ENCODE measurements around the gene CTDSPL.

Gene CTDSPL

DNA sequence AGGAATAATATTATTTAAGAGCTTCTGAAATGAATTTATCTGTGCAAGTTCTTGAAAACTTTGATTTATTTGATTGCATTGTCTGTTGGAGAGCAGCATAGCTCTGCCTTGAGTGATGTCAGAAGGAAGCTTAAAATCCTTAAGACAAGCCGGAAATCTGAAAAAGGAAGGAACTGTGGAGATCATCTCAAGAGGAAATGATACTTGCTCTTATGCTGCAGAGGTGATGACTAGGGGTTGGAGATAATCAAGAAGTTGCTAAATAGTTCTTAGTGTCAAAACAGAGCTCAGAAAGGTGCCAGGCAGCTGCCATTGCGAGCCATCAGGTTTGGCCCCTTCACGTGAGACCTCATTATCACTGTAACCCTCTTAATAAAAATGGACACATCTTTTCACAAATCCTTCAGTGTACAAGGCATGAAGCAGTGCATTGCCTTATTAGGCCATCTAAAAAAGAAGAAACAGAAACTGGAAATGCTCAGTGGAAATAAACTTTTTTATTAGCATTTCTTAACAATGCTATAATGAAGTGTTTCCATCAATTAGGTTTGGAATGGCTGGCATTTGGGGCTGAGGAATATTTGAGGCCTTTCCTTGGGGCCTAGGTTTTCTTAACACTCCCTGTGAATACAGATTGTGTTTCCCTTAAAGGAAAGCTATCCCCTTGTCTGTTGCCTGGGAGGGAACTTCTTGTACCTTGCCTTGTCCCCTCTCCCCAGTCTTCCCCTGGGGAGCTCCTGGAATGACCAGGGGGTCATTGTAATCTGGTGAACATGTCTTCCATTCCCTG lies 94.4 kb downstream of the CTDSPL start:
- TF ChIP-seq POLR2AphosphoS5 (IDR thresholded peaks at IDR 0.05; ENCODE audit: low read depth) (no peak), SPI1 (IDR thresholded peaks at IDR 0.05; ENCODE audit: borderline replicate concordance, low read depth) (peak; percentile 4; the same call in 1 of the 2 replicates)
- Histone ChIP-seq H3K4me3 (replicated peaks; ENCODE audit: insufficient read depth, low read length) (no peak overlapping the region), H3K27me3 (ENCODE audit: insufficient read depth, poor library complexity, severe bottlenecking) (no peaks in the 10 kb centered on the region), H3K27ac (replicated peaks) (no peak overlapping the region)
- DNase-seq (ENCODE audit: low read depth in 1 of 2, low spot score in 1 of 2): no peak

DNA sequence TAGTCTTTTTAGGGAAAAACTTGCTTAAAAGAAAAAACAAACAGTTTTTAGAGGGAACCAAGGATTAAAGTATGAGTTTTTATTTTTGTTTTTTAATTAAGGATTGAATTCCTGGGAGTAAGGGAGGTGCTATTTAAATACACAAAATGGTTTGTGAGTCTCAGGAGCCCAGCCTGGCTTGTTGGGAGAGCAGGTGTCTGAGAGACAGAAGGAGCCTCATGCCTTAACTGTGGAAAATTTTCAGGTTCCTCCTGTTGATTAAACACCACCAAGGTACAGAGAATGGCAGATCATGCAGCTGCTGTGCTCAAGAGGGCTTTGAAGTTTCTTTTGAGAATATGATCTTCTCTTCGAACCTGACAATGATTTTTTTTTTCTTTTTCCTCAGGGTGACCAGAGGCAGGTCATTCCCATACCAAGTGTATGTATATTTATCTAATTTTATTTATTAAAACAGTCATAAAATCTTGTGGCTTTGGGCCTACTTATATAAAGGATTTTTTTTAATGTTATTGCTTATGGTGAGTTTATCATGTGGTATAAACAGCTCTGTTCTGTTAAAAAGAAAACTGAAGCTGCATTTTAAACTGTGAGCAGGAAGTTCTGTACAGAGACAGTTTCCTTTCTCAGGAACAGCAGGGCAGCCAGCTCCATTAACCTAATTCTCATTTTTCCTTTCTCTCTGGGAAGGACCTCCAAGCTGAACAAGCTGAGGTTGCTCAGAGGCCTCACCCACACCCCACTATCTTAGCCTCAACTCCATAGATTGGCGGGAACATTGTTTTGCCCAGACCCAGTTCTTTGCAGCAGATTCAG lies 95.3 kb downstream of the CTDSPL start:
- TF ChIP-seq SPI1 (IDR thresholded peaks at IDR 0.05; ENCODE audit: borderline replicate concordance, low read depth) (no peak), POLR2AphosphoS5 (IDR thresholded peaks at IDR 0.05; ENCODE audit: low read depth) (no peak), GABPA (IDR thresholded peaks at IDR 0.05; ENCODE audit: low read depth) (no peak)
- TF ChIP-seq, protein P1, sequence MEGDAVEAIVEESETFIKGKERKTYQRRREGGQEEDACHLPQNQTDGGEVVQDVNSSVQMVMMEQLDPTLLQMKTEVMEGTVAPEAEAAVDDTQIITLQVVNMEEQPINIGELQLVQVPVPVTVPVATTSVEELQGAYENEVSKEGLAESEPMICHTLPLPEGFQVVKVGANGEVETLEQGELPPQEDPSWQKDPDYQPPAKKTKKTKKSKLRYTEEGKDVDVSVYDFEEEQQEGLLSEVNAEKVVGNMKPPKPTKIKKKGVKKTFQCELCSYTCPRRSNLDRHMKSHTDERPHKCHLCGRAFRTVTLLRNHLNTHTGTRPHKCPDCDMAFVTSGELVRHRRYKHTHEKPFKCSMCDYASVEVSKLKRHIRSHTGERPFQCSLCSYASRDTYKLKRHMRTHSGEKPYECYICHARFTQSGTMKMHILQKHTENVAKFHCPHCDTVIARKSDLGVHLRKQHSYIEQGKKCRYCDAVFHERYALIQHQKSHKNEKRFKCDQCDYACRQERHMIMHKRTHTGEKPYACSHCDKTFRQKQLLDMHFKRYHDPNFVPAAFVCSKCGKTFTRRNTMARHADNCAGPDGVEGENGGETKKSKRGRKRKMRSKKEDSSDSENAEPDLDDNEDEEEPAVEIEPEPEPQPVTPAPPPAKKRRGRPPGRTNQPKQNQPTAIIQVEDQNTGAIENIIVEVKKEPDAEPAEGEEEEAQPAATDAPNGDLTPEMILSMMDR (IDR thresholded peaks at IDR 0.05; ENCODE audit: insufficient read depth, low read length): no peak
- TF ChIP-seq, protein P2, sequence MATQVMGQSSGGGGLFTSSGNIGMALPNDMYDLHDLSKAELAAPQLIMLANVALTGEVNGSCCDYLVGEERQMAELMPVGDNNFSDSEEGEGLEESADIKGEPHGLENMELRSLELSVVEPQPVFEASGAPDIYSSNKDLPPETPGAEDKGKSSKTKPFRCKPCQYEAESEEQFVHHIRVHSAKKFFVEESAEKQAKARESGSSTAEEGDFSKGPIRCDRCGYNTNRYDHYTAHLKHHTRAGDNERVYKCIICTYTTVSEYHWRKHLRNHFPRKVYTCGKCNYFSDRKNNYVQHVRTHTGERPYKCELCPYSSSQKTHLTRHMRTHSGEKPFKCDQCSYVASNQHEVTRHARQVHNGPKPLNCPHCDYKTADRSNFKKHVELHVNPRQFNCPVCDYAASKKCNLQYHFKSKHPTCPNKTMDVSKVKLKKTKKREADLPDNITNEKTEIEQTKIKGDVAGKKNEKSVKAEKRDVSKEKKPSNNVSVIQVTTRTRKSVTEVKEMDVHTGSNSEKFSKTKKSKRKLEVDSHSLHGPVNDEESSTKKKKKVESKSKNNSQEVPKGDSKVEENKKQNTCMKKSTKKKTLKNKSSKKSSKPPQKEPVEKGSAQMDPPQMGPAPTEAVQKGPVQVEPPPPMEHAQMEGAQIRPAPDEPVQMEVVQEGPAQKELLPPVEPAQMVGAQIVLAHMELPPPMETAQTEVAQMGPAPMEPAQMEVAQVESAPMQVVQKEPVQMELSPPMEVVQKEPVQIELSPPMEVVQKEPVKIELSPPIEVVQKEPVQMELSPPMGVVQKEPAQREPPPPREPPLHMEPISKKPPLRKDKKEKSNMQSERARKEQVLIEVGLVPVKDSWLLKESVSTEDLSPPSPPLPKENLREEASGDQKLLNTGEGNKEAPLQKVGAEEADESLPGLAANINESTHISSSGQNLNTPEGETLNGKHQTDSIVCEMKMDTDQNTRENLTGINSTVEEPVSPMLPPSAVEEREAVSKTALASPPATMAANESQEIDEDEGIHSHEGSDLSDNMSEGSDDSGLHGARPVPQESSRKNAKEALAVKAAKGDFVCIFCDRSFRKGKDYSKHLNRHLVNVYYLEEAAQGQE (IDR thresholded peaks at IDR 0.05; ENCODE audit: insufficient replicate concordance, low read depth): no peak
- H3K27ac ChIP-seq (replicated peaks): no peak overlapping the region
- H3K4me3 ChIP-seq (replicated peaks; ENCODE audit: insufficient read depth, low read length): no peak overlapping the region
- no peaks in the 10 kb centered on the region for H3K27me3 ChIP-seq (ENCODE audit: insufficient read depth, poor library complexity, severe bottlenecking)
- DNase-seq (ENCODE audit: low read depth in 1 of 2, low spot score in 1 of 2): no peak

DNA sequence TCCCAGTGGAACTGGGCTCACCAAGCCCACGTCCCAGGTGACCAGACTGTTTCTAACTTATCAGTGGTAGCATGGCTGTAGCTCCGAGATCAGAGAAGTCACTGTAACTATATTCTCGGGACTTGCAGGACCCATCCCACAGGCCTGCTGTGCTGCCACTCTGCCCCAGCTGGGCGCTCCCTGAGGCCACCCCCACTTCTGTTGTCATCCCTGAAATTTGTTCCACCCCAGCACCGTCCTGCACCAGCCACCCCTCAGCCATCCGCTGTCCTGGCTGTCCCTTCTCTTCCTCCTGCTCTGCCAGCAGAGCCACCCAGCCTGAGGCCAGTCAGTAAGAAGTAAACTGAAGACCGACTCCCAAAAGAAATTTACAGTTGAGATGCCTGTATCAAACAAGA lies 95.9 kb downstream of the CTDSPL start:
- H3K4me3 ChIP-seq (replicated peaks; ENCODE audit: insufficient read depth, low read length): no peak overlapping the region
- H3K27ac ChIP-seq (replicated peaks): no peak overlapping the region
- TF ChIP-seq, protein P1 (IDR thresholded peaks at IDR 0.05; ENCODE audit: insufficient read depth, low read length): no peak
- TF ChIP-seq SPI1 (IDR thresholded peaks at IDR 0.05; ENCODE audit: borderline replicate concordance, low read depth) (no peak), GABPA (IDR thresholded peaks at IDR 0.05; ENCODE audit: low read depth) (no peak), POLR2AphosphoS5 (IDR thresholded peaks at IDR 0.05; ENCODE audit: low read depth) (no peak)
- TF ChIP-seq, protein P2 (IDR thresholded peaks at IDR 0.05; ENCODE audit: insufficient replicate concordance, low read depth): no peak
- DNase-seq (ENCODE audit: low read depth in 1 of 2, low spot score in 1 of 2): no peak
- no peaks in the 10 kb centered on the region for H3K27me3 ChIP-seq (ENCODE audit: insufficient read depth, poor library complexity, severe bottlenecking)

Measured in HL-60 (cell line).